Urinary bladder (tissue), 4 donors: ENCODE results near the gene C11orf58. TPM values are rescaled to one million over a fixed set of nuclear protein-coding genes. Genes with fewer than 3 reads are reported as not detected.
A peak's percentile ranks its signal among the peaks of the same experiment; 100 is the strongest.

Experiments used
- DNase-seq: peaks from one replicate; pipeline ENCODE4 v3.0.0-alpha.2; 2015; ENCODE audit errors: extremely low spot score
- H3K27ac ChIP-seq: one replicate; pipeline ENCODE4 v1.5.1; 2013; ENCODE audit warnings: low read depth, mild to moderate bottlenecking, moderate library complexity
- H3K36me3 ChIP-seq: one replicate; pipeline ENCODE4 v1.6.1; 2013; ENCODE audit warnings: mild to moderate bottlenecking, moderate library complexity; ENCODE audit not compliant: insufficient read depth
- H3K4me1 ChIP-seq: one replicate; pipeline ENCODE4 v1.6.1; 2013; ENCODE audit warnings: mild to moderate bottlenecking, moderate library complexity; ENCODE audit not compliant: insufficient read depth
- H3K4me3 ChIP-seq: one replicate; pipeline ENCODE4 v1.5.1; 2013; ENCODE audit warnings: low read depth, low read length
- WGBS: extraction: QIAGEN DNeasy Blood & Tissue Kit; methylation state at CpG from one replicate; pipeline ENCODE4 v1.1.7; 2013; 5-methylcytosine and 5-hydroxymethylcytosine counted together
- polyA plus RNA-seq: library from polyadenylated mRNA; stranded (reverse); fragments of 200-250 nt; gene quantifications from one replicate; pipeline ENCODE4 v1.2.3, GENCODE V29; 2013
- total RNA-seq: library from RNA; depleted of rRNA; stranded (reverse); fragments of >200 nt; gene quantifications from one replicate; pipeline ENCODE4 v1.2.3, GENCODE V29; 2014
- donor health status: healthy with polysubstance abuse.
- donor health status: healthy.

The C11orf58 gene
- 217 TPM for total RNA-seq
- polyA plus RNA-seq: 154 TPM

- no peaks in the 10 kb centered on the region for H3K36me3 ChIP-seq
- H3K27ac ChIP-seq: peak within 1 kb of the TSS; percentile 96
- WGBS: under 1% methylated on average over 47 of the region's 47 CpGs
- H3K4me1 ChIP-seq: peaks cover 1% of the 10 kb centered on the region
- peak within 1 kb of the TSS; percentile 86 for H3K4me3 ChIP-seq
- peak; percentile 99 for DNase-seq
These were observed at the start of gene C11orf58 for GRCh38 chr11:16738193-16738946. C11orf58 (plus strand) TSS chr11:16738647; CDS start chr11:16738779, 132 bp downstream.

DNA sequence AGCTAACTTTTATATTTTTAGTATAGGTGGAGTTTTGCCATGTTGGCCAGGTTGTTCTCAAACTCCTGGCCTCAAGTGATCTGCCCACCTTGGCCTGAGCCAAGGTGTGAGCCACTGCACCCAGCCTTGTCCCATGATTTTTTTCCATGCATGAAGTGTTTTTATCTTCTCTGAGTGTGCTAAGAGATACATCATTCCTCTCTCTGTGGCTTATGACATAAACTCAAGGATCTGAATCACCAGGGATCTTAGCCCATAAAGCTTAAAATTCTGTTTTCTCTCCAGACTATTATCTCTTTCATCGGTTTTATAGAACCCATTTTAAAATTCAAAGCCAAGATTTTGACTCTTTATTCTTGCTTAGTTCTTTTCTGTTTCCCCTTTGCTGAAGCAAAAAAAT is 48.4 kb upstream of the C11orf58 start:
- 34% methylated on average over 1 of the region's 1 CpG for WGBS
- no peak overlapping the region for H3K4me3 ChIP-seq
- H3K27ac ChIP-seq: no peak overlapping the region
- no peaks in the 10 kb centered on the region for H3K4me1 ChIP-seq
- no peaks in the 10 kb centered on the region for H3K36me3 ChIP-seq
- DNase-seq: no peak

GRCh38 chr11:16703795-16704194 is 34.7 kb upstream of the C11orf58 start:
- no peaks in the 10 kb centered on the region for H3K4me1 ChIP-seq
- no peak for DNase-seq
- H3K27ac ChIP-seq: no peak overlapping the region
- no peaks in the 10 kb centered on the region for H3K36me3 ChIP-seq
- no peak overlapping the region for H3K4me3 ChIP-seq

GRCh38 chr11:16713594-16713993 is 24.9 kb upstream of the C11orf58 start:
- 50% methylated on average over 1 of the region's 1 CpG for WGBS
- Histone ChIP-seq H3K4me1 (no peaks in the 10 kb centered on the region), H3K4me3 (no peak overlapping the region), H3K36me3 (no peaks in the 10 kb centered on the region), H3K27ac (no peak overlapping the region)
- no peak for DNase-seq

DNA sequence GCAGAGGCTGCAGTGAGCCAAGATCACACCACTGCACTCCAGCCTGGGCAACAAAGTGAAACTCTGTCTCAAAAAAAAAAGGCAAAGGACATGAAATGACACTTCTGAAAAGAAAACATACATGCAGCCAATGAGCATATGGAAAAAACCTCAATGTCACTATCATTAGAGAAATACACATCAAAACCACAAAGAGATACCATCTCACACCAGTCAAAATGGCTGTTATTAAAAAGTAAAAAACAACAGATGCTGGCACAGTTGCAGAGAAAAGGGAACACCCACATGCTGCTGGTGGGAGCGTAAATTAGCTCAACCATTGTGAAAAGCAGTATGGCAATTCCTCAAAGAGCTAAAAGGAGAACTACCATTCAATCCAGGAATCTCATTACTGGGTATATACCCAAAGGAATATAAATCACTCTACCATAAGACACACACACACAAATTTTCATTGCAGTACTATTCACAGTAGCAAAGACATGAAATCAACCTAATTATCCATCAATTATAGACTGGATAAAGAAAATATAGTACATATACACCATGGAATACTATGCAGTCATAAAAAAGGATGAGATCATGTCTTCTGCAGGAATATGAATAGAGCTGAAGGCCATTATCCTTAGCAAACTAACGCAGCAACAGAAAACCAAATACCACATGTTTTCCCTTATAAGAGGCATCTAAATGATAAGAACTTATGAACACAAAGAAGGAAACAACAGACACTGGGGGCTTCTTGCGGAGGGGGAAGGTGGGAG is 15.7 kb upstream of the C11orf58 start:
- 87% methylated on average over 3 of the region's 3 CpGs for WGBS
- no peak for DNase-seq
- Histone ChIP-seq H3K4me3 (no peak overlapping the region), H3K27ac (no peak overlapping the region), H3K4me1 (no peaks in the 10 kb centered on the region), H3K36me3 (no peaks in the 10 kb centered on the region)

- Histone ChIP-seq H3K4me1 (no peaks in the 10 kb centered on the region), H3K27ac (no peak overlapping the region), H3K36me3 (no peaks in the 10 kb centered on the region), H3K4me3 (no peak overlapping the region)
- WGBS: 82% methylated on average over 3 of the region's 3 CpGs
- no peak for DNase-seq
These were observed 10.6 kb upstream of the C11orf58 start for GRCh38 chr11:16727806-16728205.

- H3K27ac ChIP-seq: peak overlapping the region; percentile 72
- peak; percentile 74 for DNase-seq
- WGBS: under 1% methylated on average over 6 of the region's 6 CpGs
- H3K36me3 ChIP-seq: no peaks in the 10 kb centered on the region
- H3K4me1 ChIP-seq: peaks cover 1% of the 10 kb centered on the region
- H3K4me3 ChIP-seq: peak overlapping the region; percentile 86
These were observed 642 bp upstream of the C11orf58 start for GRCh38 chr11:16737818-16738192.

DNA sequence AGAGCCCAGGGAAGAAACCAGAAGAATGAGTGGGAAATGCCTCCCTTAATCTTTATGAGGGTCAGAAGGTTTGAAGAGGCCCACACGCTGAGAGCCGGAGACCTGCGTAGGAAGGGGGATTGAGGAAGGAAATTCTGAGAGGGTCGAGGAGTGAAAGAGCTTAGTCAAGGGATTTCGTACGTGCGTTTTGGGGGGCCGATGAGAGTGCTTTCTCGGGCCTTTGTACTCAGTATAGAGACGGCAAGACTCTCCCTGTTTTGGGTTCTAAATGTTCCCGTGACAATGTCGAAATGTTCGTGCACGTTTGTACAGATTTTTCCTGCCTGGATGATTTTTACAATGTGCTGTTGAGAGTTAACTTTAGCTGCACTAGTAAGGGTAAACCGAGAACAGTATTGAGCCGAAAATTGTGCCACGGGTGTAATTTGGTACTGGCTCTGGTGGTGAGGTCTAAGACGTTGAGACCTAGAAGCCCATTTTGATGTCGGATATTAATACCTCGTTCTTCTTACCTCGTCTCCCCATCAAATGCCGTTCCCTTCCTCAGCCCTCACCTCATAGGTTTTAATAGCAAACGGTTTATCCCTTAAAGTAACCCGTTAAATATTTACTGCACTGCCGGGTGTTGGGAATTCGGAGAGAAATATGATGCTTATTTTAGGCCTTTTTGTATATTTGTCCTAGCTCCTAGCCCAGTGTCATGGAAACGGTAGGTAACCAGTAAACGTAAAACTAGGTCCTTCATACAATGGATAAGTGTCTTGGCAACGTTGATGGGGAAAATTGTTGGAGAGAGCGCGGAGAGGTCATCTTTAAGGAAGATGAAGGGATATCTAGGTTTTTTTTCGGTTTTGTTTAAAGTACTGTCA is 734 bp downstream of the C11orf58 start:
- WGBS: 2% methylated on average over 32 of the region's 32 CpGs
- H3K36me3 ChIP-seq: no peaks in the 10 kb centered on the region
- peak overlapping the region; percentile 86 for H3K4me3 ChIP-seq
- peak overlapping the region; percentile 96 for H3K27ac ChIP-seq
- peaks cover 1% of the 10 kb centered on the region for H3K4me1 ChIP-seq
- DNase-seq: peak; percentile 40

GRCh38 chr11:16741473-16741872 is 3.0 kb downstream of the C11orf58 start:
- no peak overlapping the region for H3K27ac ChIP-seq
- 78% methylated on average over 4 of the region's 4 CpGs for WGBS
- DNase-seq: no peak
- H3K4me1 ChIP-seq: peaks cover 1% of the 10 kb centered on the region
- H3K4me3 ChIP-seq: no peak overlapping the region
- peaks cover 2% of the 10 kb centered on the region for H3K36me3 ChIP-seq

- peaks cover 1% of the 10 kb centered on the region for H3K4me1 ChIP-seq
- H3K4me3 ChIP-seq: no peak overlapping the region
- H3K36me3 ChIP-seq: peaks cover 2% of the 10 kb centered on the region
- 86% methylated on average over 4 of the region's 4 CpGs for WGBS
- DNase-seq: no peak
- H3K27ac ChIP-seq: no peak overlapping the region
These were observed 5.0 kb downstream of the C11orf58 start for GRCh38 chr11:16743478-16743877.

DNA sequence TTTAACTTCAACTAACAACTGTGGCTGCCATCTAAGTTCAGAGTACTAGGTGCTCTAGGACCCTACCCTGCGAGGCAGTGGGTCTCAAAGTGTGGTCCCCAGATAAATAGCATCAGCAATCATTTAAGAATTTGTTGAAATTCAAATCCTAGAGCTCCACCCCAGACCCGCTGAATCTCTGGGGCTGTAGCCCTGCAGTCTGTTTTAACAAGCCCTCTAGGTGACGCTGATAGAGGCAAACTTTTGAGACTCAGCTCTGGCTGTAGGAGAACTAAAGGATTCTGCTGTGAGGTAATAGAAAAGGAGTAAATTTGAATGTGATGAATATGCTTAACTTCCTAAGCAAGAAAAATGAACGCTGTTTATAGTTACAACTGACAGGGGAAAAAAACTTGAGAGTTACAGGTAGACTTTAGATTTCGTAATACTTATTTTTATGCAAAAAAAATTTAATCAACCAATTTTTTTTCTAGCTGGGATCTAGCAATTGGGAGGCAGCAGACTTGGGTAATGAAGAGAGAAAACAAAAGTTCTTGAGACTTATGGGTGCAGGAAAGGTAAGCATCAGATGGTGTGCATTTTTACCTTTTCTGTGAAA is 5.8 kb downstream of the C11orf58 start:
- Histone ChIP-seq H3K27ac (no peak overlapping the region), H3K4me3 (no peak overlapping the region), H3K36me3 (peaks cover 2% of the 10 kb centered on the region), H3K4me1 (peaks cover 1% of the 10 kb centered on the region)
- WGBS: 89% methylated on average over 5 of the region's 5 CpGs
- no peak for DNase-seq

GRCh38 chr11:16745950-16746605 is 7.6 kb downstream of the C11orf58 start:
- Histone ChIP-seq H3K36me3 (peaks cover 2% of the 10 kb centered on the region), H3K4me1 (no peaks in the 10 kb centered on the region), H3K27ac (no peak overlapping the region), H3K4me3 (no peak overlapping the region)
- WGBS: 89% methylated on average over 2 of the region's 2 CpGs
- no peak for DNase-seq

GRCh38 chr11:16749092-16749491 is 10.6 kb downstream of the C11orf58 start:
- H3K36me3 ChIP-seq: peaks cover 2% of the 10 kb centered on the region
- DNase-seq: no peak
- H3K4me3 ChIP-seq: no peak overlapping the region
- WGBS: 99% methylated on average over 1 of the region's 1 CpG
- no peak overlapping the region for H3K27ac ChIP-seq
- no peaks in the 10 kb centered on the region for H3K4me1 ChIP-seq
